ENCODE data around the gene LYST.
A peak's percentile ranks its signal among the peaks of the same experiment; 100 is the strongest.
"Not testable (repeated sequence)": the region's sequence is repeated elsewhere in the genome, so short reads cannot be mapped to it uniquely, and the experiment has no call there.

The LYST gene

GRCh38 chr1:235866205-235866912, at the start of gene LYST:
Gene LYST, minus strand, starts transcription at chr1:235866906. Its CDS starts 36,489 bp downstream, at chr1:235830417.
- H3K4me1 ChIP-seq (ENCODE audit: control insufficient read depth, insufficient read depth, low read length): 0 out of 2 replicates have a peak, but pooled peaks cover 3% of the 10 kb centered on the region
- peak within 1 kb of the TSS; percentile 97 for H3K4me3 ChIP-seq (ENCODE audit: low read depth, low read length)
- H3K9me3 ChIP-seq (ENCODE audit: control insufficient read depth, insufficient read depth, low read depth, low read length): no peaks in the 10 kb centered on the region
- H3K9ac ChIP-seq (ENCODE audit: low read length): peak within 1 kb of the TSS; percentile 73
- no peaks in the 10 kb centered on the region for H3K36me3 ChIP-seq (ENCODE audit: control insufficient read depth, insufficient read depth, low read length)
- no peak within 1 kb of the TSS for H3K27ac ChIP-seq (ENCODE audit: low read depth, low read length)
- H3K27me3 ChIP-seq (ENCODE audit: control insufficient read depth, insufficient read depth, low read length): peaks cover 28% of the 10 kb centered on the region

DNA sequence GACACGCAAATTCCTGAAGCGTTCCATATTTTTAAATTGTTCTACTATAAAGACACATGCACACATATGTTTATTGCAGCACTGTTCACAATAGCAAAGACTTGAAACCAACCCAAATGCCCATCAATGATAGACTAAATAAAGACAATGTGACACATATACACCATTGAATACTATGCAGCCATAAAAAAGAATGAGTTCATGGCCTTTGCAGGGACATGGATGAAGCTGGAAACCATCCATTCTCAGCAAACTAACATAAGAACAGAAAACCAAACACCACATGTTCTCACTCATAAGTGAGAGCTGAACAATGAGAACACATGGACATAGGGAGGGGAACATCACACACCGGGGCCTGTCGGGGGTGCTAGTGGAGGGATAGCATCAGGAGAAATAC, 48.8 kb upstream of the LYST start:
- H3K9me3 ChIP-seq (ENCODE audit: control insufficient read depth, insufficient read depth, low read depth, low read length); H3K27ac ChIP-seq (ENCODE audit: low read depth, low read length); H3K9ac ChIP-seq (ENCODE audit: low read length); H3K4me3 ChIP-seq (ENCODE audit: low read depth, low read length); H3K36me3 ChIP-seq (ENCODE audit: control insufficient read depth, insufficient read depth, low read length); H3K27me3 ChIP-seq (ENCODE audit: control insufficient read depth, insufficient read depth, low read length): not testable (repeated sequence)
- H3K4me1 ChIP-seq (ENCODE audit: control insufficient read depth, insufficient read depth, low read length): peaks cover 29% of the 10 kb centered on the region

- peaks cover 11% of the 10 kb centered on the region; the same call in 1 of the 2 replicates for H3K4me1 ChIP-seq (ENCODE audit: control insufficient read depth, insufficient read depth, low read length)
- no peak overlapping the region for H3K9ac ChIP-seq (ENCODE audit: low read length)
- no peaks in the 10 kb centered on the region for H3K9me3 ChIP-seq (ENCODE audit: control insufficient read depth, insufficient read depth, low read depth, low read length)
- H3K27ac ChIP-seq (ENCODE audit: low read depth, low read length): no peak overlapping the region
- H3K4me3 ChIP-seq (ENCODE audit: low read depth, low read length): no peak overlapping the region
- H3K27me3 ChIP-seq (ENCODE audit: control insufficient read depth, insufficient read depth, low read length): peaks cover 2% of the 10 kb centered on the region; the same call in 1 of the 2 replicates
- no peaks in the 10 kb centered on the region for H3K36me3 ChIP-seq (ENCODE audit: control insufficient read depth, insufficient read depth, low read length)
Observed at GRCh38 chr1:235913311-235913710, 46.6 kb upstream of the LYST start.

GRCh38 chr1:235911876-235912275, 45.2 kb upstream of the LYST start:
- Histone ChIP-seq H3K36me3 (ENCODE audit: control insufficient read depth, insufficient read depth, low read length) (no peaks in the 10 kb centered on the region), H3K4me3 (ENCODE audit: low read depth, low read length) (no peak overlapping the region), H3K9ac (ENCODE audit: low read length) (no peak overlapping the region), H3K27me3 (ENCODE audit: control insufficient read depth, insufficient read depth, low read length) (no peaks in the 10 kb centered on the region), H3K9me3 (ENCODE audit: control insufficient read depth, insufficient read depth, low read depth, low read length) (no peaks in the 10 kb centered on the region), H3K27ac (ENCODE audit: low read depth, low read length) (no peak overlapping the region), H3K4me1 (ENCODE audit: control insufficient read depth, insufficient read depth, low read length) (peaks cover 9% of the 10 kb centered on the region; the same call in 1 of the 2 replicates)

DNA sequence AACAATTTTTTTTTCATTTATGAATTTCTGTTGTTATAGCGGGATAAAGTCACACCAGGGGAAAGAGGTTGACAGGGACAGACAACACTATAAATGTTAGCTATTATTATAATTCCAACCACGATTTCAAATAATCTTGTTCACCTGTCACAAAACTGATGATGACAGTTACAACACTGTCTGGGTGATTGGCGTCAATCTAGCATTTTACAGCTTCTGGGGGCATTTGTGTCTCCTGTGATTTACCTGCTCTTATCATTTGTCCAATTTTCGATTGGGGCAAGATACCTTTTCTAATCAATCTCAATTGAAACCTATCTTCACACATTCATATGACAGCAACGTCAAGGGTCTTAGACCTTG, 44.6 kb upstream of the LYST start:
- H3K9me3 ChIP-seq (ENCODE audit: control insufficient read depth, insufficient read depth, low read depth, low read length): no peaks in the 10 kb centered on the region
- no peak overlapping the region for H3K4me3 ChIP-seq (ENCODE audit: low read depth, low read length)
- no peak overlapping the region for H3K27ac ChIP-seq (ENCODE audit: low read depth, low read length)
- H3K9ac ChIP-seq (ENCODE audit: low read length): no peak overlapping the region
- no peaks in the 10 kb centered on the region for H3K36me3 ChIP-seq (ENCODE audit: control insufficient read depth, insufficient read depth, low read length)
- H3K4me1 ChIP-seq (ENCODE audit: control insufficient read depth, insufficient read depth, low read length): peaks cover 9% of the 10 kb centered on the region; the same call in 1 of the 2 replicates
- H3K27me3 ChIP-seq (ENCODE audit: control insufficient read depth, insufficient read depth, low read length): no peaks in the 10 kb centered on the region

DNA sequence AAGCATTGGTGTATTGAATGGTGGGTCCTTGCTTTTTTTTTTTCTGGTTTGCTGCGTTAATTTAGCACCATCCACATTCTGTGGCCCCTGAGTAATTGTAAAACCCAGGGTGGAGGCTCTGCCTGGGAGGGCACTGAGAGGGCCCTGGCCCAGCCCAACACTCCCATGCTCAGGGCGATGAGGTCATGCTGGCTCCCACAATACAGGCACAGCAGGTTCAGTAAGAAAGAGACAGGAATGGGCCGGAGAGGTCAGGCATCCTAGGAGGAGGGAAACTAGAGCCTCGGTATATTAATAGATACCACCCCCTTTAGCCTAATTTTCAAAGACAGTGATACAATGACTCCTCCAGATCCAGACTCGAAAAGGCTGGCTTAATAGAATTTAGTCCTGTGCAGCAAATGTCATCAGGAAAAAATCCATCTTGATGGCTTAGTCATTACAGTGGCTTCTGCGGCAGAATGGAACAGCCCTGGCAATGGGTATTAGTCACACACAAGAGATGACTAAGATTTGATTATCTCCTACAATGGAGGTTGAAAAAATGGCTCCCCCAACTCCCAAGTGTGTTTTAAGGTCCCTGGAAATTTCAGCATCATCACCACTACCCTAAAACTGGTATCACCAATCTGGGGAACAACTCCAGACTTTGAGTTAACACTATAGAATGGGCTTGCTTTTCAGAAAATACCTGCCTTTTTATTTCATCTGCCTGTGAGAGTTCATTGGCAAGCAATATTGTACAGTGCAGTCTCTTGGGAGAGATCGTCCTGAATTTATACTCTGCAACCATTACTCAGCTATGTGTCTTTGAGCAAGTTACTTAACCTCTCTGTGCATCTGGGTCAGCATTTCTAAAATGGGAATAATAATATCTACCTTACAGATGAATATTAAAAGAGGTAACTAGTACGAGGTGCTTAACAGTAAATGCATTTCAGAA, 43.9 kb upstream of the LYST start:
- Histone ChIP-seq H3K4me1 (ENCODE audit: control insufficient read depth, insufficient read depth, low read length) (peaks cover 9% of the 10 kb centered on the region; the same call in 1 of the 2 replicates), H3K4me3 (ENCODE audit: low read depth, low read length) (no peak overlapping the region), H3K27ac (ENCODE audit: low read depth, low read length) (no peak overlapping the region), H3K9me3 (ENCODE audit: control insufficient read depth, insufficient read depth, low read depth, low read length) (no peaks in the 10 kb centered on the region), H3K36me3 (ENCODE audit: control insufficient read depth, insufficient read depth, low read length) (no peaks in the 10 kb centered on the region), H3K27me3 (ENCODE audit: control insufficient read depth, insufficient read depth, low read length) (no peaks in the 10 kb centered on the region), H3K9ac (ENCODE audit: low read length) (no peak overlapping the region)

GRCh38 chr1:235908742-235909520, 42.2 kb upstream of the LYST start:
- H3K36me3 ChIP-seq (ENCODE audit: control insufficient read depth, insufficient read depth, low read length): no peaks in the 10 kb centered on the region
- H3K4me1 ChIP-seq (ENCODE audit: control insufficient read depth, insufficient read depth, low read length): peaks cover 9% of the 10 kb centered on the region; the same call in 1 of the 2 replicates
- H3K27me3 ChIP-seq (ENCODE audit: control insufficient read depth, insufficient read depth, low read length): no peaks in the 10 kb centered on the region
- no peak overlapping the region for H3K9ac ChIP-seq (ENCODE audit: low read length)
- H3K4me3 ChIP-seq (ENCODE audit: low read depth, low read length): no peak overlapping the region
- no peaks in the 10 kb centered on the region for H3K9me3 ChIP-seq (ENCODE audit: control insufficient read depth, insufficient read depth, low read depth, low read length)
- no peak overlapping the region for H3K27ac ChIP-seq (ENCODE audit: low read depth, low read length)

GRCh38 chr1:235907897-235908240, 41.2 kb upstream of the LYST start:
- Histone ChIP-seq H3K4me3 (ENCODE audit: low read depth, low read length) (no peak overlapping the region), H3K27me3 (ENCODE audit: control insufficient read depth, insufficient read depth, low read length) (no peaks in the 10 kb centered on the region), H3K36me3 (ENCODE audit: control insufficient read depth, insufficient read depth, low read length) (no peaks in the 10 kb centered on the region), H3K9ac (ENCODE audit: low read length) (no peak overlapping the region), H3K4me1 (ENCODE audit: control insufficient read depth, insufficient read depth, low read length) (peaks cover 9% of the 10 kb centered on the region; the same call in 1 of the 2 replicates), H3K9me3 (ENCODE audit: control insufficient read depth, insufficient read depth, low read depth, low read length) (no peaks in the 10 kb centered on the region), H3K27ac (ENCODE audit: low read depth, low read length) (no peak overlapping the region)

DNA sequence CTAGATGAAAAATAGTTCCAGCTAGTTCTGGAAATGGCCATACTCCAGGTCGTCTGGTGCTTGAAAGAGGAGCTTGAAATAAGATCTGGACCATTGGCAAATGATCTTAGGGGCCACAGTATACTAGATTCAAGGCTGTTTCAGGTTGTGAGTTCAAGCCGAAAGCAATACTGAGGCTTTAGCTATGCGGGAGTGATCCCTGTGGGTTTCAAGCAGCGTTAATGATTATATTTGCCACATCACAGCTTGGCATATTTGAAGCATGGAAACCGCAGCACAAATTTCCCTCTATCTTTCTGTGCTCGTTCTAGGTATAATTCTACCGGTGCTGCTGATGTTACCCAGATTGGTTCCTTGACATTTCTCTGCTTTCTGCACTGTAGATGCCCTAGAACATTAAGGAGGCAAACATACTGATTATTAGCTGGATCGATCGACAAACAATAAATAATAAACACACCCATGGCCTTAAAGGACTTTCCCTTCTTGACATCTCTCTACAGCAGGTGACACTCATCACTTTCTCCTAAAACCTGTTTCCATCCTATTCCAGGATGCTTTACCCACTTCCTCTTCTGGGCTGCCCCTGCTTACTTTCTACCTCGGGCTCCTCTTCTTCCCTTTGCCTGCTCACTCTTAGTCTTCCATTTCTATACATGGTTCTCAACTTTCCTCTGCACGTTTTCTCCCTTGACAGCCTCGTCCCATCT, 40.6 kb upstream of the LYST start:
- H3K9me3 ChIP-seq (ENCODE audit: control insufficient read depth, insufficient read depth, low read depth, low read length): no peaks in the 10 kb centered on the region
- no peak overlapping the region for H3K4me3 ChIP-seq (ENCODE audit: low read depth, low read length)
- peaks cover 9% of the 10 kb centered on the region; the same call in 1 of the 2 replicates for H3K4me1 ChIP-seq (ENCODE audit: control insufficient read depth, insufficient read depth, low read length)
- no peaks in the 10 kb centered on the region for H3K36me3 ChIP-seq (ENCODE audit: control insufficient read depth, insufficient read depth, low read length)
- no peak overlapping the region for H3K27ac ChIP-seq (ENCODE audit: low read depth, low read length)
- H3K27me3 ChIP-seq (ENCODE audit: control insufficient read depth, insufficient read depth, low read length): no peaks in the 10 kb centered on the region
- H3K9ac ChIP-seq (ENCODE audit: low read length): no peak overlapping the region

GRCh38 chr1:235906436-235906835, 39.7 kb upstream of the LYST start:
- H3K36me3 ChIP-seq (ENCODE audit: control insufficient read depth, insufficient read depth, low read length): no peaks in the 10 kb centered on the region
- no peaks in the 10 kb centered on the region for H3K27me3 ChIP-seq (ENCODE audit: control insufficient read depth, insufficient read depth, low read length)
- H3K4me3 ChIP-seq (ENCODE audit: low read depth, low read length): no peak overlapping the region
- H3K9me3 ChIP-seq (ENCODE audit: control insufficient read depth, insufficient read depth, low read depth, low read length): no peaks in the 10 kb centered on the region
- no peak overlapping the region for H3K27ac ChIP-seq (ENCODE audit: low read depth, low read length)
- no peak overlapping the region for H3K9ac ChIP-seq (ENCODE audit: low read length)
- H3K4me1 ChIP-seq (ENCODE audit: control insufficient read depth, insufficient read depth, low read length): peaks cover 9% of the 10 kb centered on the region; the same call in 1 of the 2 replicates
